K562 (cell line): ENCODE data around the gene GRIK2. TPM values are rescaled to one million over a fixed set of nuclear protein-coding genes. Genes with fewer than 3 reads are reported as not detected.

Experiments used
- ATAC-seq: fragments of 200-7000 bp; cut with Tn5 transposase; 3 replicates; pipeline ENCODE4 v1.9.1; 2020; ENCODE audit warnings: moderate library complexity
- BruUV-seq: library from RNA; stranded (reverse); fragments of 400-500 nt; replicated peaks from 2 replicates; lab custom pipeline; 2021; lab: Mats Ljungman, UMichigan
- CTCF ChIA-PET: fragments of 300-600 bp; formaldehyde crosslinking; extraction: SDS; loops from one replicate; lab custom pipeline; 2021; ENCODE audit warnings: low intra/inter-chr PET ratio; lab: Yijun Ruan, JAX
- POLR2A ChIA-PET: fragments of 300-600, 350-650 bp; sonication (Branson Sonifier 250); formaldehyde crosslinking; extraction: SDS; loops from one replicate; lab custom pipeline; 2021; ENCODE audit warnings: antibody characterized with exemption, inconsistent platforms; lab: Yijun Ruan, JAX
- DNase-seq, 4 experiments: peaks; one replicate each; pipeline versions ENCODE4 v3.0.0 to v3.0.0-alpha.2; 2011 to 2018; ENCODE audit warnings: low spot score in 3 of 4, mixed read lengths in 3 of 4; ENCODE audit errors: extremely low read depth in 1 of 4
- FAIRE-seq: peaks from 2 replicates; lab custom pipeline; 2011; peaks lifted over from hg19 to GRCh38; lab: Jason Lieb, UNC
- H2AFZ ChIP-seq: 2 replicates; pipeline ENCODE4 v1.6.0; 2011; ENCODE audit warnings: low read depth, low read length, control low read depth, inconsistent platforms
- H3K27ac ChIP-seq: fragments of 200-600 bp; 3 replicates; pipeline ENCODE4 v1.8.0; 2011; ENCODE audit warnings: low read depth, mild to moderate bottlenecking, control low read depth, inconsistent platforms, low read length, moderate library complexity, mixed read lengths; ENCODE audit errors: extremely low read depth
- H3K27me3 ChIP-seq, 2 experiments: fragments of 300-600 bp in 1 of 2; 2 replicates in 1 of 2; 3 replicates in 1 of 2; pipeline versions ENCODE4 v1.6.0 to v1.8.0; 2011; ENCODE audit warnings: inconsistent platforms in 2 of 2, low read length in 2 of 2, mild to moderate bottlenecking in 1 of 2, mixed read lengths in 1 of 2, moderate library complexity in 1 of 2; ENCODE audit not compliant: control insufficient read depth in 2 of 2, insufficient read depth in 2 of 2
- H3K36me3 ChIP-seq: fragments of 300-600 bp; 3 replicates; pipeline ENCODE4 v1.8.0; 2011; ENCODE audit warnings: mild to moderate bottlenecking, low read length, inconsistent platforms; ENCODE audit not compliant: control insufficient read depth, insufficient read depth
- H3K4me1 ChIP-seq, 2 experiments: fragments of 200-600 bp in 1 of 2; replicated peaks in 1 of 2; 2 replicates in 1 of 2; 3 replicates in 1 of 2; pipeline versions ENCODE4 v1.5.1 to v1.8.0; 2011; ENCODE audit warnings: inconsistent platforms in 2 of 2, low read length in 2 of 2, mild to moderate bottlenecking in 1 of 2, mixed read lengths in 1 of 2, moderate library complexity in 1 of 2; ENCODE audit not compliant: control insufficient read depth in 2 of 2, insufficient read depth in 2 of 2
- H3K4me2 ChIP-seq: 2 replicates; pipeline ENCODE4 v1.6.1; 2011; ENCODE audit warnings: low read length, control low read depth, inconsistent platforms, mixed read lengths; ENCODE audit not compliant: insufficient read depth
- H3K4me3 ChIP-seq: fragments of 200-600 bp; sonication (generic), shearing (Covaris generic); 2 replicates; pipeline ENCODE4 v1.5.1; 2016; ENCODE audit warnings: control low read depth, inconsistent platforms
- H3K79me2 ChIP-seq: fragments of 200-600 bp; 3 replicates; pipeline ENCODE4 v1.8.0; 2011; ENCODE audit warnings: low read length, inconsistent platforms; ENCODE audit not compliant: control insufficient read depth, insufficient read depth
- H3K9ac ChIP-seq, 2 experiments: 2 replicates each; pipeline versions ENCODE4 v1.6.0 to v1.6.1; 2011; ENCODE audit warnings: low read depth in 2 of 2, low read length in 2 of 2, control low read depth in 1 of 2, inconsistent platforms in 1 of 2, mild to moderate bottlenecking in 1 of 2, mixed read lengths in 1 of 2; ENCODE audit not compliant: insufficient read depth in 1 of 2
- H3K9me1 ChIP-seq: one replicate; pipeline ENCODE4 v1.6.0; 2011; ENCODE audit warnings: inconsistent platforms, mild to moderate bottlenecking, low read length, moderate library complexity; ENCODE audit not compliant: control insufficient read depth, insufficient read depth
- H3K9me3 ChIP-seq: replicated peaks from 2 replicates; pipeline ENCODE4 v1.5.1; 2011; ENCODE audit warnings: low read depth, low read length, inconsistent platforms; ENCODE audit not compliant: control insufficient read depth, insufficient read depth
- H4K20me1 ChIP-seq: replicated peaks from 2 replicates; pipeline ENCODE4 v1.6.1; 2011; ENCODE audit warnings: low read length, inconsistent platforms, mixed read lengths; ENCODE audit not compliant: control insufficient read depth, insufficient read depth
- EP300 ChIP-seq: IDR thresholded peaks from 2 replicates; pipeline ENCODE4 v1.6.1; 2012; ENCODE audit warnings: low read length, improper control_type of control experiment
- HNRNPH1 ChIP-seq: fragments of 200-400 bp; formaldehyde crosslinking; optimal IDR thresholded peaks from 2 replicates; pipeline ENCODE3; 2017; ENCODE audit warnings: low read depth, mild to moderate bottlenecking, low read length, moderate library complexity
- HOXB6 ChIP-seq: fragments of 250-450 bp; sonication (Bioruptor Pico); IDR thresholded peaks from 2 replicates; pipeline ENCODE4 v1.5.1; 2022; ENCODE audit warnings: mild to moderate bottlenecking, borderline replicate concordance
- HSF4 ChIP-seq: fragments of 250-450 bp; sonication (Bioruptor Pico); IDR thresholded peaks from 2 replicates; pipeline ENCODE4 v2.1.2; 2022; ENCODE audit warnings: mild to moderate bottlenecking, moderate library complexity, borderline replicate concordance
- KDM2B ChIP-seq: fragments of 250-450 bp; sonication (Bioruptor Pico); IDR thresholded peaks from 2 replicates; pipeline ENCODE4 v1.8.0; 2021; ENCODE audit warnings: mild to moderate bottlenecking, moderate library complexity
- KDM4B ChIP-seq, 2 experiments: fragments of 450-650 bp in 1 of 2; sonication (generic) in 1 of 2; IDR thresholded peaks; 2 replicates each; pipeline ENCODE4 v1.6.1; 2016 to 2017; ENCODE audit warnings: borderline replicate concordance in 2 of 2, antibody characterized with exemption in 1 of 2, low read depth in 1 of 2, mild to moderate bottlenecking in 1 of 2
- NCOR1 ChIP-seq: fragments of 450-650 bp; IDR thresholded peaks from 2 replicates; pipeline ENCODE4 v1.6.1; 2016; ENCODE audit warnings: mild to moderate bottlenecking, moderate library complexity
- PHF8 ChIP-seq: fragments of 200-600 bp; sonication (generic); IDR thresholded peaks from 2 replicates; pipeline ENCODE4 v1.6.1; 2012; ENCODE audit warnings: mixed run types, mild to moderate bottlenecking, inconsistent platforms, low read length, moderate library complexity, borderline replicate concordance
- POU5F1 ChIP-seq: fragments of 150-350 bp; IDR thresholded peaks from 2 replicates; pipeline ENCODE4 v1.6.1; 2014; ENCODE audit warnings: borderline replicate concordance, low read length, low read depth, mild to moderate bottlenecking; ENCODE audit not compliant: partially characterized antibody
- SMAD2 ChIP-seq: fragments of 150-350 bp; IDR thresholded peaks from 2 replicates; pipeline ENCODE4 v1.6.1; 2014; ENCODE audit warnings: low read depth, mild to moderate bottlenecking, low read length
- YY1 ChIP-seq, 3 experiments: IDR thresholded peaks; 2 replicates each; pipeline ENCODE4 v1.6.1; 2011; ENCODE audit warnings: low read length in 2 of 3, mild to moderate bottlenecking in 2 of 3, moderate library complexity in 2 of 3, borderline replicate concordance in 1 of 3, control low read depth in 1 of 3, low read depth in 1 of 3; ENCODE audit not compliant: insufficient read depth in 3 of 3, insufficient replicate concordance in 2 of 3, control insufficient read depth in 1 of 3, insufficient read length in 1 of 3; ENCODE audit errors: extremely low read depth in 1 of 3
- ZBTB8A ChIP-seq: fragments of 450-650 bp; IDR thresholded peaks from 2 replicates; pipeline ENCODE4 v1.6.1; 2018; ENCODE audit warnings: mild to moderate bottlenecking, moderate library complexity; ENCODE audit not compliant: partially characterized antibody
- ZNF76 ChIP-seq: fragments of 250-450 bp; sonication (Bioruptor Pico); IDR thresholded peaks from 2 replicates; pipeline ENCODE4 v1.4.0; 2020; ENCODE audit warnings: mild to moderate bottlenecking, moderate library complexity, borderline replicate concordance
- ZNF785 ChIP-seq: fragments of 250-450 bp; sonication (Bioruptor Pico); IDR thresholded peaks from 2 replicates; pipeline ENCODE4 v1.4.0; 2020; ENCODE audit warnings: mild to moderate bottlenecking
- WGBS: fragments of 100-300 bp; shearing (Covaris generic); methylation state at CpG from one replicate; pipeline ENCODE4 v1.1.6; 2016; ENCODE audit warnings: low coverage, mixed read lengths; ENCODE audit not compliant: insufficient coverage; ENCODE audit errors: missing lambda C conversion rate; 5-methylcytosine and 5-hydroxymethylcytosine counted together
- in situ Hi-C: fragments of 300-500 bp; cut with MboI; formaldehyde crosslinking; loops from 4 replicates; pipeline ENCODE4 v1.15.0; 2018; ENCODE audit warnings: inconsistent platforms, mixed read lengths
- intact Hi-C: fragments of 100-400 bp; cut with micrococcal nuclease; formaldehyde crosslinking; loops from 2 replicates; pipeline ENCODE4 v1.14.2; 2022
- polyA plus RNA-seq, 8 experiments: library from polyadenylated mRNA; depleted of rRNA in 4 of 8; stranded (reverse) in 5 of 8; unstranded in 3 of 8; fragments of >200 nt; fragmentation: Nextera tagmentation in 2 of 8; fragmentation: Illumina TruSeq in 1 of 8; extraction: Ambion mirVana in 2 of 8; extraction: Trizol in 1 of 8; gene quantifications; 2 replicates each; pipeline versions ENCODE4 v1.2.1 to v1.2.3, GENCODE V29; 2011 to 2014; ENCODE audit warnings: inconsistent platforms in 1 of 8, missing spikeins in 1 of 8
- total RNA-seq, 7 experiments: library from RNA; depleted of rRNA in 6 of 7; stranded (reverse); fragments of >200 nt in 6 of 7; fragmentation: Illumina TruSeq in 2 of 7; extraction: Trizol in 2 of 7; gene quantifications; 2 replicates each; pipeline versions ENCODE4 v1.2.1 to v1.2.3, GENCODE V29; 2011 to 2021; ENCODE audit warnings: low replicate concordance in 1 of 7

GRIK2 gene
- total and polyA plus RNA-seq, 9 of the 15 experiments (the other 6 are each of a cell fraction or from before 2014, with no cell fraction given) = not detected

- no TSS peak for BruUV-seq
- H2AFZ ChIP-seq = no peak overlapping the region
- H3K9me3 ChIP-seq = no peaks in the 10 kb centered on the region
- H3K4me2 ChIP-seq = no peak overlapping the region
- ATAC-seq (no peak), DNase-seq (no peak), FAIRE-seq (no peak)
- H3K9ac ChIP-seq = no peak overlapping the region
- no peaks in the 10 kb centered on the region for H4K20me1 ChIP-seq
- no peaks in the 10 kb centered on the region for H3K36me3 ChIP-seq
- intact Hi-C loops = no loop called here
- no peaks in the 10 kb centered on the region for H3K9me1 ChIP-seq
- no peak overlapping the region for H3K4me3 ChIP-seq
- no peak overlapping the region for H3K27ac ChIP-seq
- 0% methylated on average over 3 of the region's 3 CpGs for WGBS
- H3K27me3 ChIP-seq = no peaks in the 10 kb centered on the region
- TF ChIP-seq ZBTB8A (no peak), HNRNPH1 (no peak), NCOR1 (no peak), PHF8 (no peak), HSF4 (CRISPR knock-in tag) (no peak), ZNF785 (CRISPR knock-in tag) (no peak), KDM2B (CRISPR knock-in tag) (no peak), YY1 (IDR thresholded peaks at IDR 0.05; ENCODE audit: borderline replicate concordance in 1 of 3, control insufficient read depth in 1 of 3, extremely low read depth in 1 of 3, insufficient read depth in 3 of 3, insufficient read length in 1 of 3, insufficient replicate concordance in 2 of 3, low read depth in 1 of 3, low read length in 2 of 3) (no peak), POU5F1 (no peak), KDM4B (IDR thresholded peaks at IDR 0.05; ENCODE audit: borderline replicate concordance in 2 of 2, low read depth in 1 of 2) (no peak), ZNF76 (CRISPR knock-in tag) (no peak), HOXB6 (no peak), SMAD2 (no peak), EP300 (no peak)
- POLR2A ChIA-PET = no interaction called here
- CTCF ChIA-PET = no interaction called here
- in situ Hi-C loops = no loop called here
- no peaks in the 10 kb centered on the region for H3K4me1 ChIP-seq
- no peaks in the 10 kb centered on the region for H3K79me2 ChIP-seq
Measured at GRCh38 chr6:101484781-101485180, 91.3 kb downstream of the GRIK2 start.
